Epithelial cell of proximal tubule (primary cell): Measurements from ENCODE around the gene TREX2. TPM values are rescaled to one million over a fixed set of nuclear protein-coding genes. Genes with fewer than 3 reads are reported as not detected.

Source experiments
- DNase-seq: peaks from one replicate; pipeline ENCODE4 v3.0.0-alpha.2; 2011; ENCODE audit warnings: low read depth
- H3K4me3 ChIP-seq: 2 replicates; pipeline ENCODE4 v1.5.1; 2011; ENCODE audit warnings: low read depth, mild to moderate bottlenecking, low read length
- total RNA-seq: library from RNA; depleted of rRNA; stranded (reverse); fragments of >200 nt; gene quantifications from 2 replicates; pipeline ENCODE4 v1.2.3, GENCODE V29; 2015
- TF ChIP-seq, protein P1 (sequence below): conservative IDR thresholded peaks from 2 replicates; pipeline ENCODE4 v1.5.1; 2012; ENCODE audit warnings: low read depth, mild to moderate bottlenecking, low read length

TREX2 gene
- total RNA-seq, 1 donor from 2014 or later: not detected

DNA sequence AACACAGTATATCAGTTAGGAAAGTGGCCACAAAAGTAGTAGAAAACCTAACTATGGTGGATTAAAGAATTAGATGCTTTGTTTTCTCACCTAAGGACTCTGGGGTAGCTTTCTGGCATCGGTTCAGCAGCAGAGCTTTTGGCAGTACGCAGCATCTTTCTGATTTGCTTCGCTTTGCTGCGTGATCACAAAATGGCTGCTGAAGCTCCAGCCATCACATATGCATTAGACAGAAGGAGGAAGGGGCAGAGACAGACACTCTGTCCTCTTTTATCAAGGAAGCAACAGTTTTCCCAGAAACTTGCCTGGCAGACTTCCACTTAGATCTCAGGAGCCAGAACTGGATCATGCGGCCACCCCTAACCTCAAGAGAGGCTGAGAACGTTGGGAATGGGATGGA is 15.1 kb downstream of the TREX2 start:
- TF ChIP-seq, protein P1, sequence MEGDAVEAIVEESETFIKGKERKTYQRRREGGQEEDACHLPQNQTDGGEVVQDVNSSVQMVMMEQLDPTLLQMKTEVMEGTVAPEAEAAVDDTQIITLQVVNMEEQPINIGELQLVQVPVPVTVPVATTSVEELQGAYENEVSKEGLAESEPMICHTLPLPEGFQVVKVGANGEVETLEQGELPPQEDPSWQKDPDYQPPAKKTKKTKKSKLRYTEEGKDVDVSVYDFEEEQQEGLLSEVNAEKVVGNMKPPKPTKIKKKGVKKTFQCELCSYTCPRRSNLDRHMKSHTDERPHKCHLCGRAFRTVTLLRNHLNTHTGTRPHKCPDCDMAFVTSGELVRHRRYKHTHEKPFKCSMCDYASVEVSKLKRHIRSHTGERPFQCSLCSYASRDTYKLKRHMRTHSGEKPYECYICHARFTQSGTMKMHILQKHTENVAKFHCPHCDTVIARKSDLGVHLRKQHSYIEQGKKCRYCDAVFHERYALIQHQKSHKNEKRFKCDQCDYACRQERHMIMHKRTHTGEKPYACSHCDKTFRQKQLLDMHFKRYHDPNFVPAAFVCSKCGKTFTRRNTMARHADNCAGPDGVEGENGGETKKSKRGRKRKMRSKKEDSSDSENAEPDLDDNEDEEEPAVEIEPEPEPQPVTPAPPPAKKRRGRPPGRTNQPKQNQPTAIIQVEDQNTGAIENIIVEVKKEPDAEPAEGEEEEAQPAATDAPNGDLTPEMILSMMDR: no peak
- H3K4me3 ChIP-seq: no peak overlapping the region
- DNase-seq: no peak

DNA sequence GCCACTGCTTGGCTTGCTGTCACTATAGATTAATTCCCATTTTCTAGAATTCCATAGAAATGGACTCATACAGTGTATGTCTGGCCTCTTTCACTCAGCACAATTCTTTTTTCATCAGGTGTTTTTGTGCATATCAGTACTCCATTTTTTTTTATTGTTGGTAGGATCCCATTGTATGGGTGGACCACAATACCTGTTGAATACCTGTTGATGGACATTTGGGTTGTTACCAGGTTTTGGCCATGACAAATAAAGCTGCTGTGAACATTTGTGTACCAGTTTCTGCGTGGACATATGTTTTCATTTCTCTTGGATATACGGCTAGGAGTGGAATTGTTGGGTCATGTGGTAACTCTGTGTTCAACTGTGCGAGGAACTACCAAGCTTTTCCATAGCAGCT is 19.7 kb downstream of the TREX2 start:
- TF ChIP-seq, protein P1: no peak
- no peak for DNase-seq
- no peak overlapping the region for H3K4me3 ChIP-seq

DNA sequence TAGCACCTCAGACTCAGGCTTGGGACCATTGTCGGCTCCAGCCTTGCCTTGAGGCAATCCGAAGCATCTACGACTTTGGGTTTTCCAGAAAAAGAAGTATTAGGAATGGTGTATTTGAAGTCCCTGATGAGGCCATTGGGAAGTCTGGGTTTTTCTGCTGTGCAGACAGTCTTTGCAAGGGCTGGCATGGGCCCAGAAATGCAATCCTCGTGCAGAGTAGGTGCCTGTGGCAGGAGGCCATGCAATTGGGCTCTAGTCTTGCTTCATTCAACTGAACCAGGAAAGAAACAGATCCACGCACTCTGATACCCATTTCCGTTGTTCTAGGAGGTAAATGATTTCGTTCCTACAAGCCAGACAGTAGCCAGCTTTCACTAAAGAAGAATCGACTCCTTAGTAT is 22.2 kb downstream of the TREX2 start:
- TF ChIP-seq, protein P1: no peak
- no peak overlapping the region for H3K4me3 ChIP-seq
- DNase-seq: no peak

DNA sequence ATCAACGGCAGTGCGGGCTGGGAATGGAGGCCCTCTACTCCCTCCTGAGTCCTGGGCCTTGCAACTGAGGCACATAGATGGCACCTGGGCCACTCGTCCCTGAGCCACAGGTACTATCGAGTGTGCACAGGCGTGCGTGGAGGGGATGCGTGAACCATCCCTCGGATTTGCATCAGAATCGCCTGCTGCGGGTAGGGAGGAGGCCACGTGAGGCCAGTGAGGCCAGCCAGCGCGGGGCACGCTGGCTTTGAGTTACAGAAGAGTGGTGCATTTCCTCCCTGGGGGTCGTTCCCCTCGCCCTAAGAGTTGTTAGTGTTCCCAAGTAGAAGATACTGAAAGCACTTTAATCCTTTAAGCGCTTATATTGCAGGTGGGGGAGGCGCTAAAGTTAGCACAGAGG is 24.0 kb downstream of the TREX2 start:
- TF ChIP-seq, protein P1: no peak

DNA sequence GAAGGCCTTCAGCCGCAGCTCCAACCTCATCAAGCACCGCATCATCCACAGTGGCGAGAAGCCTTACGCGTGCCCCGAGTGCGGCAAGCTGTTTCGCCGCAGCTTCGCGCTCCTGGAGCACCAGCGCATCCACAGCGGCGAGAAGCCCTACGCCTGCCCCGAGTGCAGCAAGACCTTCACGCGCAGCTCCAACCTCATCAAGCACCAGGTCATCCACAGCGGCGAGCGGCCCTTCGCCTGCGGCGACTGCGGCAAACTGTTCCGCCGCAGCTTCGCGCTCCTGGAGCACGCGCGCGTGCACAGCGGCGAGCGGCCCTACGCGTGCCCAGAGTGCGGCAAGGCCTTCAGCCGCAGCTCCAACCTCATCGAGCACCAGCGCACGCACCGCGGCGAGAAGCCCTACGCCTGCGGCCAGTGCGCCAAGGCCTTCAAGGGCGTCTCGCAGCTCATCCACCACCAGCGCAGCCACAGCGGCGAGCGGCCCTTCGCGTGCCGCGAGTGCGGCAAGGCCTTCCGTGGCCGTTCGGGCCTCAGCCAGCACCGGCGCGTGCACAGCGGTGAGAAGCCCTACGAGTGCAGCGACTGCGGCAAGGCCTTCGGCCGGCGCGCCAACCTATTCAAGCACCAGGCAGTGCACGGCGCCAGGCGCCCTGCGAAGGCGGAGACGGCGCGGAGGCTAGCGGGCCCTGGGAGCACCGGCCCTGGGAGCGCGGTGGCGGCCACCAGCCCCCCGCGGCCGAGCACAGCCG is 24.8 kb downstream of the TREX2 start:
- no peak for DNase-seq
- no peak overlapping the region for H3K4me3 ChIP-seq
- TF ChIP-seq, protein P1: no peak

More for the DNA sequence above, 24.0 kb downstream of the TREX2 start:
- DNase-seq: no peak
- no peak overlapping the region for H3K4me3 ChIP-seq

DNA sequence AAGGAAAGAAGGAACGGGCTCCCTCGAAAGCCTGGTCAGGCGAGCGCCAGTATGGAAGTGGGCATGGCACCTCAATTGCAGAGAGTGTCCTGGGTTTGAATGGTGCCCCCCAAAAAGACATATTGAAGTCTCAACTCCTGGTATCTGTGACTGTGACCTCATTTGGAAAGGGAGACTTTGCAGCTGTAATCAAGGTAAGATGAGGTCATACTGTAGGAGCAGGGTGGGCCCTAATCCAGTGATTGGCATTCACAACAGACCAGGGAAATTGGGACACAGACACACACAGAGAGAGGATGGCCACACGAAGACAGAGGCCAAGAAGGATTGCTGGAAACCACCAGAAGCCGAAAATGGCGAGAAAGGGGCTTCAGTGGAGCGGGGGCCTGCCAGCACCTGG is 28.2 kb downstream of the TREX2 start:
- TF ChIP-seq, protein P1: no peak
- no peak overlapping the region for H3K4me3 ChIP-seq
- no peak for DNase-seq
